HG02678 (cell line): Measurements from ENCODE around the gene BRDT.
"Not testable (repeated sequence)": the region's sequence is repeated elsewhere in the genome, so short reads cannot be mapped to it uniquely, and the experiment has no call there.

ENCODE experiments used
- ATAC-seq: cut with Tn5 transposase; IDR thresholded peaks from one replicate; pipeline ENCODE4 v1.9.1; 2021; ENCODE audit warnings: mild to moderate bottlenecking, moderate library complexity; ENCODE audit not compliant: unreplicated experiment

The BRDT gene

GRCh38 chr1:91981996-91982609 is 32.9 kb downstream of the BRDT start:
- no peak for ATAC-seq

- no peak for ATAC-seq
Observed at GRCh38 chr1:91993256-91993655, 44.1 kb downstream of the BRDT start.

DNA sequence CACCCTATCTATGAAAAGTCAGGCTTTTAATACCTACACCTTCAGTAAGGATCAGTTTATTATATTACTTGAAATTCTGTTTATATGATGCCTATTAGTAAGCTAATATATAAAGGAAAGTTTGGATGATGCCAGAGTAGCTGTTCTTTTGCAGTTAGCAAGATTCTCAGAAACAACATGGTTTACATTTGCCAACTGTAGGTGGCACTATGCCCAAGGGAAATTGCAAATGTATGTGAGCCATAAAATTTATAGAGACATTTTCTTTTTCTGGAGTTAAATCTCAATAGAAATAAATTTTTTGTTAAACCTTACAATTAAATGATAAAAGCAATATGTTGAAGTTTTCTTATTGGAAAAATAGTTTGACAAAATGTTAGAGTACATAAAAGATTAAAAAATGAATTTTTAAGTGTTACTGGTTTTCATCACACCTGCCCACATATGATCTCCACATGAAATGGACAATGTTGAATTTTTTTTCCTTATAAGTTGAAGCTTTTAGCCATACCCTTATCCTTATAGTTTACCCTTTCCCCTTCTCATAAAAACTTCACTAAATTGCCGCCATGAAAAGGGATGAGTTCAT is 48.5 kb downstream of the BRDT start:
- ATAC-seq: no peak

DNA sequence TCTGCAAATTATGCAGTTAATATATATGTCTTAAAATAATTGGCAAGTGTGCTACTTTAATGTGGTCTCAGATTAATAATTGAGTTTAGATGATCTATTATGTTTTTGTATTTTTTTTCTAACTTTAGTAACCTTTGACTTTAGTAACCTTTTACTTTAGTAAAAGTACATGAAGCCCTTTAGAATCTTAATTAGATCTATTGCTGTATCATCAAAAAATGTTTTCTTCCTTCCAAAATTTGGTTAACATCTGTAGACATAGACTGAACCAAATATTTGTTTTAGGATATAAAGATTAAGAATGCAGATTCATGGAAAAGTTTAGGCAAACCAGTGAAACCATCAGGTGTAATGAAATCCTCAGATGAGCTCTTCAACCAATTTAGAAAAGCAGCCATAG is 54.9 kb downstream of the BRDT start:
- ATAC-seq: no peak

GRCh38 chr1:92013923-92014322 is 64.7 kb downstream of the BRDT start:
- no peak for ATAC-seq

DNA sequence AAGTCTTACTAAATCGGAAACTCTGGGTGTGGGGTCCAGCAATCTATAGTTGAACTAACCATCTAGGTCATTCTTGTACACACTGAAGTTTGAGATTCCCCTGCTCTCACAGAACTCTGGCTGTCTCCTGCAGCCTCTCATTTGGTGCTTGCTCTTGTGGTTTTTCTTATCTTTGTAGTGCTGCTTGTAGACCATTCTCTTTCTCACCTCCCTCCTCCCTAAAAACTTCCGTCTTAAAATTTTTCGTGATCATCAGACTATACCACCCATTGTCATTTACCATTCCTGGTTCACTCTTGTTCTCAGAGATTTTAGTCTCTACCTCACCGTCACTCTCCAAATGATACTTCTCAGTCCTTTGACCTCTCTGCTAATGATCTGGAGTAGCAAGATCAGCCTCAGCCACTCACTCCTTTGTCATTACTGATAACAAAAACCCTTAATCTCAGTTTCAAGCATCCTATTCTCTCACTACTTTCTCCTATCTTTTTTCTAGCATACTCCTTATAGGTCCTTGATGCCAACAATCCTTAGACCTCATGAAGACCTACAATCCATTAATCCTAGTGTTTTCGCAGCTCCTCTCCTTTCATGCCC is 67.6 kb downstream of the BRDT start:
- no peak for ATAC-seq

DNA sequence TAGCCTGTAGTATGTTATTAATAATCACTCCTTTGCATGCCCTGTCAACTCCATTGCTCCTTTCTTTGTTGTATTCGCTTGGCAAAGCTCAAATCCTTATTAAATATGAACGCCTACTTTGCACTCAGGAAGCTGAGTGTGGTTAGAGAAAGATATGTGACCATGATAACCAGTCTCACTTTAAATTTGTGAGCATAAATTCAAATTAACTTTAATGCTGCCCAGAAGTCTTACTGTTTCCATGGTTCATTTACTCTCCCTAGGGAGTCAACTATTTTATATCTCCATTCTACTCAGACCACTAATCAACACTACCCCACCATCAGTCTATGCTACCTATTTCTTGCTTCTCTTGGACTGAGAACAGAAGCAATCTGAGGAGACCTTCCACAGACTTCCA is 68.5 kb downstream of the BRDT start:
- ATAC-seq: no peak

GRCh38 chr1:92026042-92026441 is 76.8 kb downstream of the BRDT start:
- not testable (repeated sequence) for ATAC-seq

DNA sequence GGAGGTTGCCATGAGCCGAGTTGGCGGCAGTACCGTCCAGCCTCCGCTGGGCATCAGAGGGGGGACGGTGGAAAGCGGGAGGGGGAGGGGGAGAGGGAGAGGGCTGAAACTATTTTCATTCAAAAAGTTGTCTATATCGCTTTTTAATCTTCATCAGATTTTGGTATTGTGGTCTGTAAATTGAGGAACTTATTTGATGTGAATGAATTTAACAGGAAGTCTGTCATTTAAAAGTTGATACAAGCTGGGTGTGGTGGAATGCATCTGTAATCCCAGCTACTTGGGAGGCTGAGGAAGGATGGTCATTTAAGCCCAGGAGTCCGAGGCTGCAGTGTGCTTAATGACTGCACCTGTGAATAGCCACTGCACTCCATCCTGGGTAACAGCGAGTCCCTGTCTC is 77.6 kb downstream of the BRDT start:
- no peak for ATAC-seq

DNA sequence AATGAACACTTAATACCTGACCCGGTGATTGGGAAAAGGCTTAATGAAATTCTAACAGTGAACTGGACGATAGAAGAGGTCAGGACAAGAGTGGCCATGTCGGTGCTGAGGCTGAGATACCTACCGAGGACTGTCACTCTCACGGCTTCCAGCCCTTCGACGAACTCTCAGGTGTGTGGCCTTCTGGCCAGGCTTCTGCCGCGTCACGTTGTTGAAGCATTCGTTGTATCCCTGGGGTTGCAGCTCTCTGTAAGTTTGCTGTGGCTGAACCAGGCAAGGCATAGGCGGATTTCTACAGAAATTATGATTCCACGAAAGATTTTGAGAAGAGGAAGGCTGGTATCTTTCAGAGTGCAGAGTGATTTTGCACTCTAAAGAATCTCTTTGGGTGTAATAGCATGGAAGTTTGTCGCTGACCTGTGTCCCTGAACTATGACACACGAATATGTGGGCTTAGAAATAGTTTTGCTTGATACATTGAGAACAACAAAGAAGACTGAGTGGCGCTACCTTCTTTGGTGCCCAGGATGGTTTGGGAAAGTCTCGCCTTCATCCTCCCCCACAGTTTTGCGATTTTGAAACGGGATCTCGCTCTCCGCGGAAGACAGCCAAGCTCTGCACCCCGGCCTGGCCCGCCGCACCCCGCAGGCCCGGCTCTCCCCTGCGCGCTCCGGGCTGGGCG is 80.2 kb downstream of the BRDT start:
- no peak for ATAC-seq

GRCh38 chr1:92030656-92031107 is 81.5 kb downstream of the BRDT start:
- no peak for ATAC-seq

- no peak for ATAC-seq
Observed at GRCh38 chr1:92031281-92032110, 82.3 kb downstream of the BRDT start.

DNA sequence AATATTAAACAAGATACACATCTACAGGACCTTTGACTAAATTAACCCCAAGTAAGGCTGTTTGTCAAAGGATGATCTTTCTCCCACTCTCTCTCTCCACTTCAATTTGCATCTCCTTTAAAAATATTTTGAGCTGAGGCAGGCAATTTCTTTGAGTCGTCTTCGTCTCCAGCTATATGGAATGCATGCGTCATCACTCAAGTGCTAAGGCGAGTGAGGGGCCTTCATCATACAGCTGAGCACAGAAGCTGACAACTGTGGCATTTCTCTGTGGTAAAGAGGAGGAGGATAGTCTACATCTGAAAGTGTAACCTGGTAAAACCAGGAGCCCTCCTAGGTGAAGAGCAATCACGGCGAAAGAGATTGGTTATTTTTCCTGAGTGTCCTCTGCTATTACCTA is 88.2 kb downstream of the BRDT start:
- no peak for ATAC-seq

GRCh38 chr1:92038695-92039346 is 89.6 kb downstream of the BRDT start:
- no peak for ATAC-seq

DNA sequence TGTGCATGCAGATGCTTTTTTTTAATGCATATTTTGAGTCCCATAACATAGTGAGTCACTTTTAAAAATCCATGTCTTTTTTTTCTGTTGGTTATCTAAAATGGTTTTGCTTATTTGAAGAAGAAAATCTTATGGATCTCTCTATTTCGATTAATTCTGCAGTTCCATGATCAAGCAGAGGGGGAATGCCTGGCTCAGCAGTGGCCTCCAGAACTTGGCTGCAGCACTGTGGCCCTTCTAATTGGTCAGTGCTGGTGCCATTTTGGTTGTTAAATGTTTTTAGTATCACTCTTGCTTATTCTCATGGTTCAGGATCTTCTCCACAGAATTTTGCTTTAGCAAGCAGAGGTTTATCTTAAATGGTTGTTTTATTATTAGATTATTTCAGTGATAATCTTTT is 91.8 kb downstream of the BRDT start:
- no peak for ATAC-seq

DNA sequence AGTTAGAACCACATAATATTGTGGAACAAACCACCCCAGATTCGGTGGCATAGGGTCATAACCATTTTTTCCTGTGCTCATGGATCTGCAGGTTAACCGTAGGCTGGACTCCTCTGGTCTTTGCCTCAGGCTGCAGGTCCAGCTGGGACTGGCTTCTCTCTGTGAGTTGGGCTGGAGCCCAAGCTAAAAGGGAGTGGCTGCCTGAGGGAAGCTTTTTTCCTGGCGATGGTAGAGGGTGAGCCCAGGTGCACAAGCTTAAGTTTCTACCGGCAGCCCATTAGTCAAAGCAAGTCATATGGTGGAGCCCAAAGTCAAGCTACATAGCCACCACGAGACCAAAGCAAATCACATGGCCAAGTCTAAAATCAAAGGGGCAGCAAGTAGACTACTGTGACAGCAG is 94.4 kb downstream of the BRDT start:
- ATAC-seq: no peak

DNA sequence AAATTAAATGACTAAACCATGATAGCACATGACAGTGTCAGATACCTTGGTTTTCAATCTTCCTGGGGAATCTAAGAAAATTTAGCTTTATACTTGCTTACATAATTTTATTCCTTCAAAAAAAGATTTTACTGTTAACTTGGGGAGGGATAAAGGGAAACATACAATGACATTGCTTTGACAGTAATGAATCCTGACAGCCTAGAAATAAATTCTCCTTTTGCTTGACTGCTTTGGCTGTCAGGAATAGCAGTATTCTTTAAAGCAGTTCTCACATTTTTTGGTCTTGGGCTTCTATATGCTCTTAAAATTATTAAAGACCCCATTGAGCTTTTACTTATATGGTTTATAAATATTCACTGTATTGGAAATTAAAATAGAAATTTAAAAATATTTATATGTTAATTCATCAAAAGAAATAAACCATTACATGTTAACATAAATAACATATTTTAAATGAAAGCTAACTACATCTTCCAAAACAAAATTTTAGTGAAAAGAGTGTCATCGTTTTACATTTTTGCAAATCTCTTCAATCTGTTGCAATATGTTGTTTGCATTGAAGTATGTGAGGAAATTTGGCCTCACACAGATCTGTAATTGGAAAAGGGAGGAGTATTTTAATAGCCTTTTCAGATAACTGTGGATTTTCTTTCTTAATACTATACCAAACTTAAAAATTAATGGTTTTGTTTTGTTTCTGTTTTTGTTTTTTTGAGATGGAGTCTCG is 96.7 kb downstream of the BRDT start:
- ATAC-seq: no peak

GRCh38 chr1:92051948-92052347 is 102.7 kb downstream of the BRDT start:
- ATAC-seq: no peak
